G401 (cell line): ENCODE data around the gene MAPK4. TPM values are rescaled to one million over a fixed set of nuclear protein-coding genes. Genes with fewer than 3 reads are reported as not detected.

ENCODE experiments used
- DNase-seq: peaks from one replicate; pipeline ENCODE4 v3.0.0-alpha.2; 2015; ENCODE audit warnings: low spot score
- in situ Hi-C: cut with HindIII; loops from 2 replicates; pipeline ENCODE4 v1.10.0; 2016; ENCODE audit warnings: low sequenced_read_pairs, mixed read lengths
- total RNA-seq: library from RNA; depleted of rRNA; stranded (reverse); fragments of >200 nt; shearing (Covaris generic); gene quantifications from 2 replicates; pipeline ENCODE4 v1.2.3, GENCODE V29; 2014

The MAPK4 gene
- total RNA-seq, 1 experiment from 2014 or later, result not detected

- in situ Hi-C loops, result no loop called here
- peak; percentile 78 for DNase-seq
Observed at GRCh38 chr18:50665519-50665918, 105.6 kb downstream of the MAPK4 start.

GRCh38 chr18:50666536-50666935, 106.6 kb downstream of the MAPK4 start:
- DNase-seq, result no peak
- in situ Hi-C loops, result no loop called here

- in situ Hi-C loops, result no loop called here
- DNase-seq, result no peak
Observed at GRCh38 chr18:50671376-50671775, 111.5 kb downstream of the MAPK4 start.

- in situ Hi-C loops, result no loop called here
- DNase-seq, result no peak
Observed at GRCh38 chr18:50674307-50674980, 114.6 kb downstream of the MAPK4 start.

- no peak for DNase-seq
- in situ Hi-C loops, result no loop called here
Observed at GRCh38 chr18:50675043-50675442, 115.2 kb downstream of the MAPK4 start.

GRCh38 chr18:50678651-50679050, 118.8 kb downstream of the MAPK4 start:
- in situ Hi-C loops, result no loop called here
- DNase-seq, result no peak

- no peak for DNase-seq
- in situ Hi-C loops, result no loop called here
Observed at GRCh38 chr18:50679056-50679455, 119.2 kb downstream of the MAPK4 start.

- in situ Hi-C loops, result no loop called here
- DNase-seq, result no peak
Observed at GRCh38 chr18:50679656-50680055, 119.8 kb downstream of the MAPK4 start.

GRCh38 chr18:50680966-50681365, 121.1 kb downstream of the MAPK4 start:
- no peak for DNase-seq
- in situ Hi-C loops, result no loop called here

GRCh38 chr18:50682852-50683251, 123.0 kb downstream of the MAPK4 start:
- no peak for DNase-seq
- in situ Hi-C loops, result no loop called here

GRCh38 chr18:50686409-50686808, 126.5 kb downstream of the MAPK4 start:
- DNase-seq, result peak; percentile 46
- in situ Hi-C loops, result no loop called here

GRCh38 chr18:50687491-50687890, 127.6 kb downstream of the MAPK4 start:
- in situ Hi-C loops, result no loop called here

GRCh38 chr18:50689578-50689977, 129.7 kb downstream of the MAPK4 start:
- in situ Hi-C loops, result no loop called here
- DNase-seq, result no peak

More at GRCh38 chr18:50687491-50687890, 127.6 kb downstream of the MAPK4 start:
- no peak for DNase-seq

GRCh38 chr18:50694147-50694546, 134.3 kb downstream of the MAPK4 start:
- in situ Hi-C loops, result no loop called here
- peak; percentile 47 for DNase-seq

- peak; percentile 50 for DNase-seq
- in situ Hi-C loops, result no loop called here
Observed at GRCh38 chr18:50695431-50696176, 135.7 kb downstream of the MAPK4 start.

GRCh38 chr18:50696436-50696835, 136.5 kb downstream of the MAPK4 start:
- in situ Hi-C loops, result no loop called here
- DNase-seq, result no peak

- in situ Hi-C loops, result no loop called here
- DNase-seq, result no peak
Observed at GRCh38 chr18:50696929-50697328, 137.0 kb downstream of the MAPK4 start.

- no peak for DNase-seq
- in situ Hi-C loops, result no loop called here
Observed at GRCh38 chr18:50697509-50697908, 137.6 kb downstream of the MAPK4 start.

- no peak for DNase-seq
- in situ Hi-C loops, result no loop called here
Observed at GRCh38 chr18:50700245-50701165, 140.6 kb downstream of the MAPK4 start.
